ENCODE measurements around the gene THOP1.

DNA sequence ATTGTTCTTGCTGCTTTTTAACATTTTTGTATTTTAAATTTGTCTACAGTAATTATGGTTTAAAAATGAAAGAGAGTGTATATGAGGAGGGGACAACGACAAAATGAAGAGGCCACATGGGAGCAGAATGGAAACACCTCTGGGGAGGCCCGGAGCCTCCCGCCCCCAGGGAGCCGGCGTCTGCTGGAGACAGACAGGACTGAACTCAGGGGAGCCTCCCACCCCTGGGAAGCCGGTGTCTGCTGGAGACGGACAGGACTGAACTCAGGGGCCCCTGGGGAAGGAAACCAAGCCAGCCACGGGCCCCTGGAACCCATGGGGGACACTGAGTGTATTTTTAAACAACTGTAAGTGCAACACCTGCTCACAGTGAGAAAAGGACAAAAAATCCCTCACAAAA, 28.8 kb upstream of the THOP1 start:
- TF ChIP-seq, protein P1, sequence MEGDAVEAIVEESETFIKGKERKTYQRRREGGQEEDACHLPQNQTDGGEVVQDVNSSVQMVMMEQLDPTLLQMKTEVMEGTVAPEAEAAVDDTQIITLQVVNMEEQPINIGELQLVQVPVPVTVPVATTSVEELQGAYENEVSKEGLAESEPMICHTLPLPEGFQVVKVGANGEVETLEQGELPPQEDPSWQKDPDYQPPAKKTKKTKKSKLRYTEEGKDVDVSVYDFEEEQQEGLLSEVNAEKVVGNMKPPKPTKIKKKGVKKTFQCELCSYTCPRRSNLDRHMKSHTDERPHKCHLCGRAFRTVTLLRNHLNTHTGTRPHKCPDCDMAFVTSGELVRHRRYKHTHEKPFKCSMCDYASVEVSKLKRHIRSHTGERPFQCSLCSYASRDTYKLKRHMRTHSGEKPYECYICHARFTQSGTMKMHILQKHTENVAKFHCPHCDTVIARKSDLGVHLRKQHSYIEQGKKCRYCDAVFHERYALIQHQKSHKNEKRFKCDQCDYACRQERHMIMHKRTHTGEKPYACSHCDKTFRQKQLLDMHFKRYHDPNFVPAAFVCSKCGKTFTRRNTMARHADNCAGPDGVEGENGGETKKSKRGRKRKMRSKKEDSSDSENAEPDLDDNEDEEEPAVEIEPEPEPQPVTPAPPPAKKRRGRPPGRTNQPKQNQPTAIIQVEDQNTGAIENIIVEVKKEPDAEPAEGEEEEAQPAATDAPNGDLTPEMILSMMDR (IDR thresholded peaks at IDR 0.05): no peak
- no peak for TF ChIP-seq EP300 (IDR thresholded peaks at IDR 0.05)
- TF ChIP-seq POLR2A (IDR thresholded peaks at IDR 0.05; ENCODE audit: low read length): no peak
- TF ChIP-seq, protein P2, sequence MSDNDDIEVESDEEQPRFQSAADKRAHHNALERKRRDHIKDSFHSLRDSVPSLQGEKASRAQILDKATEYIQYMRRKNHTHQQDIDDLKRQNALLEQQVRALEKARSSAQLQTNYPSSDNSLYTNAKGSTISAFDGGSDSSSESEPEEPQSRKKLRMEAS (IDR thresholded peaks at IDR 0.05): no peak
- TF ChIP-seq JUN (IDR thresholded peaks at IDR 0.05): no peak

All from A549 (cell line).